GM18861 (cell line): ENCODE data around the gene KRTAP12-4.
"Not testable (repeated sequence)": the region's sequence is repeated elsewhere in the genome, so short reads cannot be mapped to it uniquely, and the experiment has no call there.

Experiments
- ATAC-seq: cut with Tn5 transposase; IDR thresholded peaks from one replicate; pipeline ENCODE4 v1.9.1; 2021; ENCODE audit not compliant: unreplicated experiment

The KRTAP12-4 gene

DNA sequence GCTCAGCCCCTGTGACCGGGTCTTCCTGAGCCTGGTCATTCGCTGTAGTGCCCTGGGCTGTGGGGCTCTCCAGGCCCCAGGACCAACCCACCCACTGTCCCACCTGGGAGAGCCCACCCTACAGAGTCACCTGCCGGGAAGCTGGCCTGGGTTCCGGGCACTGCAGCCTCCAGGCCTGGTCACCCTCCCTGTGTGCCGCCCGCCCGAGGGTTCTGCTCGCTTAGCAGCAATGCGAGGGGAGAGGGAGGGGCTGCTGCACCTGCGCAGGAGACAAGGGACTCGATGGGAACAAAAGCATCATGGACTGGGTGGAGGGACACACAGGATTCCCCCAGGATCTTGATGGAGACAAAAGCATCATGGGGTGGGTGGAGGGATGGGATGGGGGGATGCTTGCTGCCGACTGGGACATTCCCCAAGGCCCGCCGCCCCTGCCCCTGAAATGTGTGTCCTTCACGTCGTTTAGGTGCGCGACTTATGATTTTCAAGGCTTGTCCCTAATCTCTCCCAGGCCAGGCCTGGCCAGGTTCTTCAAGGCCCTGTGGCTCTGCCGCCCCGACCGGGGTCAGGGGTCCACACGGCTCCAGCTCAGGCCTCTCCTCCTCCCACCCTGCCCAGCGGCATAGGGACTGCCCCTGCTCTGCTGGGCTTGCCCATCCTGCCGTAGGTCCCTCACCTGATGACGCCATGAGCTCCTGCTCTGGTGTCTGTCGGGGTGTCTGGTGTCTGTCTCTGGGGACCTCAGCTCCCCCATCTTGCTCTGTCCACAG is 40.9 kb downstream of the KRTAP12-4 start:
- no peak for ATAC-seq

DNA sequence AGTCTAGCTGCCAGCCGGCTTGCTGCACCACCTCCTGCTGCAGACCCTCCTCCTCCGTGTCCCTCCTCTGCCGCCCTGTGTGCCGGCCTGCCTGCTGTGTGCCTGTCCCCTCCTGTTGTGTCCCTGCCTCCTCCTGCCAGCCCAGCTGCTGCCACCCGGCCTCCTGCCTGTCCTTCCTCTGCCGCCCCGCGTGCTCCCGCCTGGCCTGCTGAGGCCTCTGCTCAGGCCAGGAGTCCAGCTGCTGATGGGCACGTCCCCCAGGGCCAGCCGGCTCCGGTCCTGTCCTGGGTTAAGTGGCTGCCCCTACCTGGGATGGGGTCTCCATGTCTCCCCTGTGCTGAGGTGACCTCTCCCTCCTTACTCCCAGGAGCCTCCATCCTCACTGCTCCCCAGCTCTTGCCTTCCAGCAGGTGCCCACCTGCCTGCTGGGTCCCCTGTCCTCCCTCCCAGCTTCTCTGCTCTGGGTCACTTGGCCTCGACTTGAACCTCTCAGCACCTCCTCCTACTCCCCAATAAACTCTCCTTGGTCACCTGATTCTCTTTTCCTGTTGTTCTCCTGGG is 41.7 kb downstream of the KRTAP12-4 start:
- no peak for ATAC-seq

GRCh38 chr21:44612029-44612486 is 42.4 kb downstream of the KRTAP12-4 start, which contains the start of gene KRTAP10-8:
Gene KRTAP10-8 (plus strand): TSS chr21:44612079. CDS start chr21:44612101, 22 bp downstream.
- ATAC-seq: no peak

GRCh38 chr21:44611551-44611950 is 42.9 kb downstream of the KRTAP12-4 start:
- ATAC-seq: no peak

DNA sequence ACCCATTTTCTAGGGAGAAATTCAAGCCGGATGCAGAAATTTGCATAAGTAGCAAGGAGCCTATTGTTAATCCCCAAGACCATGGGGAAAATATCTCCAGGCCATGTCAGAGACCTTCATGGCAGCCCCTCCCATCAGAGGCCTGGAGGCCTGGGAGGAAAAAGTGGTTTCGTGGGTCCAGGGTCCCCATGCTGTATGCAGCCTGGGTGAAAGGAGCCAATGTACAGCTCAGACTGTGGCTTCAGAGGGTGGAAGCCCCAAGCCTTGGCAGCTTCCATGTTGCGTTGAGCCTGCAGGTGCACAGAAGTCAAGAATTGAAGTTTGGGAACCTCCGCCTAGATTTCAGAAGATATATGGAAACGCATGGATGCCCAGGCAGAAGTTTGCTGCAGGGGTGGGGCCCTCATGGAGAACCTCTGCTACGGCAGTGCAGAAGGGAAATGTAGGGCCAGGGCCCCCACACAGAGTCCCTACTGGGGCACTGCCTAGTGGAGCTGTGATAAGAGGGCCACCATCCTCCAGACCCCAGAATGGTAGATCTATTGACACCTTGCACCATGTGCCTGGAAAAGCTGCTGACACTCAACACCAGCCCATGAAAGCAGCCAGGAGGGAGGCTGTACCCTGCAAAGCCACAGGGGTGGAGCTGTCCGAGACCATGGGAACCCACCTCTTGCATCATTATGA is 44.2 kb downstream of the KRTAP12-4 start:
- ATAC-seq: not testable (repeated sequence)

DNA sequence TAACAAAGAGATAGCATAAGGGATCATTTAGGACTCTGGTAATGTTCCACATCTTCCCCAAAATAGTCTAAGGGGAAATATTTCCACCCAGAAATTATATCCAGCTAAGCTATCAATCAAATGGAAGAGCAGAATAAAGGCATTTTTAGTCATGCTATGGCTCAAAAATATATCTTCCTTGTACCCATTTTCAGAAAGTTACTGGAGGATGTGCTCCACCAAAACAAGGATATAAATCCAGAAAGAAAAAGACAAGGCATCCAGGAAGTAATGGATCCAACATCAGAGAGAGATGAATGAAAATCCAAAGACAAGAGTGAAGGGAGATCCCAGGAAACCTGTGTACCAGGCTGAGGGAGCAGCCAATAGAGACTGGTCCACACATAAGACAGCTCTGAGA is 45.3 kb downstream of the KRTAP12-4 start:
- ATAC-seq: no peak

DNA sequence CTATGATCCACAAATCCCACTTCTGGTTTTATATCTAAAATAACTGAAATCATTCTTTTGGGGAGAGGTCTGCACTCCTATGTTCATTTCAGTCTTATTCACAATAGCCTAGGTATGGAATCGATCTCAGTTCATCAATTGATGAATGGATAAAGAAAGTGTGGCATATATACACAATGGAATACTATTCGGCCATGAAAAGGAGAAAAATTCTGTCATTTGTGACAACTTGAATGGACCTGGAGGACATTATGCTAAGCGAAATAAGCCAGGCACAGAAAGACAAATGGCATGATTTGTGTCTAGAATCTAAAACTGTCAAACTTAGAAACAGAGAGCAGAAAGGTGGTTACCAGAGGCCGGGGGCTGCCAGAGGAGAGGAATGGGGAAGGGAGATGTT is 48.0 kb downstream of the KRTAP12-4 start:
- ATAC-seq: no peak
